Lower leg skin (tissue), 4 donors: ENCODE data around the gene TSC22D3. TPM values are rescaled to one million over a fixed set of nuclear protein-coding genes. Genes with fewer than 3 reads are reported as not detected.

Experiments
- DNase-seq, 2 donors: peaks; one replicate each; pipeline ENCODE4 v3.0.0-alpha.2; 2019; ENCODE audit warnings: low spot score in 2 of 2
- H3K4me3 ChIP-seq: fragments of 200-600 bp; sonication (generic); 2 replicates; pipeline ENCODE4 v1.5.1; 2017; ENCODE audit warnings: mild to moderate bottlenecking, low read depth; ENCODE audit not compliant: poor library complexity, severe bottlenecking
- POLR2A ChIP-seq, 2 donors: fragments of 450-650 bp; IDR thresholded peaks; one replicate each; pipeline ENCODE4 v1.6.1; 2016 to 2017; ENCODE audit warnings: antibody characterized with exemption in 2 of 2, mild to moderate bottlenecking in 1 of 2, moderate library complexity in 1 of 2
- WGBS, 2 donors: methylation state at CpG; one replicate each; pipeline ENCODE4 v1.1.5; 2018; 5-methylcytosine and 5-hydroxymethylcytosine counted together
- intact Hi-C: fragments of 100-400 bp; cut with DNase I; formaldehyde crosslinking; loops from one replicate; pipeline ENCODE4 v1.15.0; 2023; ENCODE audit warnings: low total_unique reads
- total RNA-seq, 4 donors: library from RNA; depleted of rRNA; stranded (reverse); fragments of >200 nt; gene quantifications; one replicate each; pipeline ENCODE4 v1.1.0, GENCODE V29; 2016
- TF ChIP-seq, protein P1 (sequence below), 3 donors: fragments of 450-650 bp; IDR thresholded peaks; one replicate each; pipeline ENCODE4 v1.5.1; 2016; ENCODE audit warnings: antibody characterized with exemption in 3 of 3, mild to moderate bottlenecking in 3 of 3, moderate library complexity in 2 of 3

TSC22D3 gene
- total RNA-seq, 4 donors from 2014 or later, result 474 to 1,005 (median 756) TPM

DNA sequence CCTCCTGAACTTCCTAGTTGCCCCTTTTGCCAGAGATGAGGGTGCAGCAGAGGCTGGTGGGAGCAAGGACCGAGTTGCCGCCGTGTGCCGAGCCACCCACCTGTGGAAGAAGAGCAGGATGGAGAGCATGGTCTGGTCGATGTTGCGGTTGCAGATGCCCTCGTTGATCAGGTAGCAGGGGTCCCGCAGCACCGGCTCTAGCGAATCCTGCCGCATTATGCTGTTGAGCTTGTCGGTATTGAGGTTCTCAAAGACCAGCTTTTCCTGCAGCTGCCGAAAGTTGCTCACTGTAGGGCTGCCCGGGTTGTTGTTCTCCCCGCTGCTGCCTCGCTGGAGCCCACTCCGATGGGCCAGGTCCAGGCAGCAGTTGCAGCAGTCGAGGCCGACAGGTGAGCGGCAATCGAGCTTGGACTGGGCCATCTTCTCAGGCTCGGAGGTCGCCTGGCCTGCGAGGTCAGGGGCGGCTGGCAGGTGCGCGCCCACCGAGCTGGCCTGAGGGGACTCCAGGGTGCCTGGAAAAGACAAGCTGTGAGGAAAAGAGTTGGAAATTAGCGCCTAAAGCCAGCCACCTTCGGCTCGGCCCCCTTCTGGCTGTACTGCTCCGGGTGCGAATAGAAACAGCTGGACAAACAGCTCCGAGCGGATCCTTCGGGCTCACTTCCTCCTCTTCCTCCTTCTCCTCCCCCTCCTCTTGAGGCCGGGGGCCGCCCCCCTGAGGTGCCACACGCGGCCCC is 420 bp downstream of the TSC22D3 start:
- no peak for DNase-seq
- WGBS, 2 donors, result 2 to 32% methylated on average over 11 to 30 of the region's 40 CpGs

DNA sequence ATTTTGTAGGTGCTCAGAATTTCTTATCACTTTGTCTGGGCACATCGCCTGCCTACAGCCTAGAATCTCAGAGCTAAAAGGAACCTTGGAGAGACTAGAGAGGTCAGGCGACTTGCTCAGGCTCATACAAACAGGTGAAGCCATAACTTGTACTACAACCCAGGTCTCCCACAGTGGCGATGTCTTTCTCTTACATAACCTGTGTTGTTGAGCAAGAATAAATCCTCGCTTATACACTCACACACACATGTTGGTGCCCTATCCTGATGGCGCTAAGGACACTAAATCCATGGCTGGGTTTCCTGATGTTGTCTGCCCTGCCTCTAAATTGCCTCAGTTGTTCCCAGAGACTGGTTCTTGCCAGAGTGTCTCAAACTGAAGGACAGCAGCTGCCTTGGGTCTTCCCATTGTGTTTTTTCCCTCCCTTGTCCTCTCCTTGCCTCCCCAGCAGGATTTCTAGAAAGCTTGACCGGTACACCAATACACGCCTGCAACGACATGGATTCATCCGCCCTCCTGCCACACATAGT is 1.6 kb downstream of the TSC22D3 start:
- peak in 1 of 2 donors; percentile 40 for DNase-seq
- intact Hi-C loops, result no loop called here
- TF ChIP-seq POLR2A (IDR thresholded peaks at IDR 0.05), result no peak
- TF ChIP-seq, protein P1, sequence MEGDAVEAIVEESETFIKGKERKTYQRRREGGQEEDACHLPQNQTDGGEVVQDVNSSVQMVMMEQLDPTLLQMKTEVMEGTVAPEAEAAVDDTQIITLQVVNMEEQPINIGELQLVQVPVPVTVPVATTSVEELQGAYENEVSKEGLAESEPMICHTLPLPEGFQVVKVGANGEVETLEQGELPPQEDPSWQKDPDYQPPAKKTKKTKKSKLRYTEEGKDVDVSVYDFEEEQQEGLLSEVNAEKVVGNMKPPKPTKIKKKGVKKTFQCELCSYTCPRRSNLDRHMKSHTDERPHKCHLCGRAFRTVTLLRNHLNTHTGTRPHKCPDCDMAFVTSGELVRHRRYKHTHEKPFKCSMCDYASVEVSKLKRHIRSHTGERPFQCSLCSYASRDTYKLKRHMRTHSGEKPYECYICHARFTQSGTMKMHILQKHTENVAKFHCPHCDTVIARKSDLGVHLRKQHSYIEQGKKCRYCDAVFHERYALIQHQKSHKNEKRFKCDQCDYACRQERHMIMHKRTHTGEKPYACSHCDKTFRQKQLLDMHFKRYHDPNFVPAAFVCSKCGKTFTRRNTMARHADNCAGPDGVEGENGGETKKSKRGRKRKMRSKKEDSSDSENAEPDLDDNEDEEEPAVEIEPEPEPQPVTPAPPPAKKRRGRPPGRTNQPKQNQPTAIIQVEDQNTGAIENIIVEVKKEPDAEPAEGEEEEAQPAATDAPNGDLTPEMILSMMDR (IDR thresholded peaks at IDR 0.05), result no peak
- no peak overlapping the region for H3K4me3 ChIP-seq
- WGBS, 2 donors, result 49 to 57% methylated on average over 7 to 9 of the region's 9 CpGs

More for the DNA sequence above, 420 bp downstream of the TSC22D3 start:
- no peak for TF ChIP-seq POLR2A (IDR thresholded peaks at IDR 0.05)
- TF ChIP-seq, protein P1 (IDR thresholded peaks at IDR 0.05), result no peak
- H3K4me3 ChIP-seq, result peak overlapping the region; percentile 30
- intact Hi-C loops, result loop anchor here (5.0 kb wide), 1 partner anchor 113 kb away; no protein-coding TSS in a partner anchor

DNA sequence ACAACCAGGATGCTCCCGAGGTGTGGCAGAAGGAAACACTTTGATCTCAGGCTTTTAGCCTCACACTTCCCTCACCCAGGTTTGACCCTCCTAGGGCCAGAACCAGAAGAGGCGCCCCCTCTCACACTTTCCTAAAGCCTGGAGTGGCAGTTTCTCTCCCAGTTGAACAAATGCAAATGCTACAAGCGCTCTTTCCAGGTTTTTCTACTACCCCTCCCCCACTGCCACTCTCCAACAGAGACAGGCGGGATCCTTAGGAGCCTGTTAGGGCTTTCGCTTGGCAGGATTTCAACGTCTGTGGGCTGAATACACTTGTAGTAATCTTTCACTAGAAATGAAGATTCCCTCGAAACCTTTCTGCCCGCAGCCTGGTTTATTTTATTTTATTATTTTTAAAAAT is 2.4 kb downstream of the TSC22D3 start:
- intact Hi-C loops, result no loop called here
- no peak overlapping the region for H3K4me3 ChIP-seq
- TF ChIP-seq, protein P1 (IDR thresholded peaks at IDR 0.05), result no peak
- no peak for TF ChIP-seq POLR2A (IDR thresholded peaks at IDR 0.05)
- WGBS, 2 donors, result 53 to 55% methylated on average over 8 of the region's 8 CpGs
- DNase-seq, result peak in 1 of 2 donors; percentile 84

DNA sequence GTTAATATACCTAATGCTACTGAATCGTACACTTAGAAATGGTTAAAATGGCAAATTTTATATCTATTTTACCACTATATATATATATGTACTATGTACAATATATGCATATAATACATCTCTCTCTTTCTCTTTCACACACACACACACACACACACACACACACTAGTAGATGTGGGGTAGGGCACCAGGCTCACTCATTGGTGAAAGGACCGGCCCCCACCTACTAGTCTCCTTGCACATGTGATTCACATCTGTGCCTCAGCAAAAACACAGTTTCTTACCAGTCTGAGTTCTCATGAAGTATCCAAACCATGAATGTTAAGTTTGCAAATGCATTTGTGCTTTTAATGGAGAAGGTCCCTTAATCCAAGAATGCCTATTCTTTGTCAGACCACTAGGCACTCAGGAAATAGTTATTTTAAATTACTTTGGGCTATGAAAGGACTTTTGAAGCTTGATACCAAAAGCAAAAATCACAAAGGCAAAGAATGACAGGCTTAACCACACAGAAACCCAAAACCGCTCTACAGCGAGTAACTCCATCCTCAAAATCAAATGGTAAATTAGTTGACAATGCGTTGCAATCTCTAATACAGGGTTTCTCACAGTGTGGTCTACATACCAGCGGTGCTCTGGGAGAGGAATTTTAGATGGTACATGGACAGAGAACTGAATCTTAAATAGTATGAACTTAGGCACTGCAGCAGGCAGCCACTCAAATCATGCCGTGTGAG is 5.8 kb downstream of the TSC22D3 start:
- H3K4me3 ChIP-seq, result no peak overlapping the region
- DNase-seq, result peak in 1 of 2 donors; percentile 23
- intact Hi-C loops, result no loop called here
- WGBS, 2 donors, result 84 to 98% methylated on average over 7 of the region's 7 CpGs
- no peak for TF ChIP-seq POLR2A (IDR thresholded peaks at IDR 0.05)
- TF ChIP-seq, protein P1 (IDR thresholded peaks at IDR 0.05), result no peak

DNA sequence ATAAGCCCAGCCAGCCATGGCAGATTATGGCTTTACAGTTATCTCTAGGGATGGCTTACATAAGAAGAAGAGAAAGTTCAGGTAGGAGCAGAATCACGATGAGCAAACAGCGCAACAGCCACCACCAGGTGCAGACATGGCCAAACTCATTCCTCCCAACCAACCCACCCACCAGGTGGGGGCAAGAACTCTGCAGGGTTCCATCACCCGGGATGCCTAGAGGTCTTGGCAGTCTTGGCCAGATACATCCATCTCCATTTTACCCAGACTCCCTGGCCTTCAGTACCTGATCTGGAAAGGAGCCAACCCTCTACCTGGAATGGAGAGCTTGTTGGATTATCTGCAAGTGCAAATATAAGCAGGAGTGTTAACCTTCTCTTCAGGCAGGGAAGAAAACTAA is 7.5 kb downstream of the TSC22D3 start:
- DNase-seq, result peak in 1 of 2 donors; percentile 53
- 85 to 100% methylated on average over 1 to 3 of the region's 3 CpGs for WGBS, 2 donors
- no peak overlapping the region for H3K4me3 ChIP-seq
- TF ChIP-seq, protein P1 (IDR thresholded peaks at IDR 0.05), result no peak
- no peak for TF ChIP-seq POLR2A (IDR thresholded peaks at IDR 0.05)
- intact Hi-C loops, result no loop called here
